Measurements from ENCODE around the gene ALG10B. TPM values are rescaled to one million over a fixed set of nuclear protein-coding genes. Genes with fewer than 3 reads are reported as not detected.
"Not testable (repeated sequence)": the region's sequence is repeated elsewhere in the genome, so short reads cannot be mapped to it uniquely, and the experiment has no call there.

Gene ALG10B
- total RNA-seq, 1 donor from 2014 or later: 1.8 TPM

GRCh38 chr12:38332814-38333213, 16.2 kb downstream of the ALG10B start:
- no peak overlapping the region for H3K27ac ChIP-seq (ENCODE audit: low read depth, low read length)
- no peak for FAIRE-seq
- TF ChIP-seq EZH2 (IDR thresholded peaks at IDR 0.05; ENCODE audit: insufficient read depth, low read length): no peak
- TF ChIP-seq CTCF (IDR thresholded peaks at IDR 0.05; ENCODE audit: insufficient read depth, low read depth, low read length): no peak
- no peaks in the 10 kb centered on the region for H3K4me1 ChIP-seq (ENCODE audit: insufficient read depth, low read length)
- no peak overlapping the region for H3K4me2 ChIP-seq (ENCODE audit: low read length)
- DNase-seq (ENCODE audit: low read depth): no peak
- H2AFZ ChIP-seq (ENCODE audit: low read depth, low read length): no peak overlapping the region
- no peaks in the 10 kb centered on the region for H3K79me2 ChIP-seq (ENCODE audit: insufficient read depth, low read length)
- Mint-ChIP-seq H3K27me3 (ENCODE audit: low read depth, unreplicated experiment) (no peaks in the 10 kb centered on the region), H3K36me3 (ENCODE audit: low read depth, unreplicated experiment) (no peaks in the 10 kb centered on the region), H3K9me3 (ENCODE audit: unreplicated experiment) (peaks cover 8% of the 10 kb centered on the region), H3K4me1 (ENCODE audit: low read depth, unreplicated experiment) (no peaks in the 10 kb centered on the region), H3K27ac (ENCODE audit: unreplicated experiment) (no peak overlapping the region), H3K4me3 (ENCODE audit: unreplicated experiment) (no peak overlapping the region)
- H4K20me1 ChIP-seq (ENCODE audit: insufficient read depth, low read length): no peaks in the 10 kb centered on the region
- no peaks in the 10 kb centered on the region for H3K27me3 ChIP-seq (ENCODE audit: insufficient read depth, low read length)
- H3K4me3 ChIP-seq (ENCODE audit: insufficient read depth, low read depth, low read length): no peak overlapping the region
- no peaks in the 10 kb centered on the region for H3K9me3 ChIP-seq (ENCODE audit: insufficient read depth, low read depth, low read length)
- H3K36me3 ChIP-seq (ENCODE audit: insufficient read depth, low read length): no peaks in the 10 kb centered on the region
- H3K9ac ChIP-seq (ENCODE audit: low read length): no peak overlapping the region

- no peaks in the 10 kb centered on the region for H3K4me1 Mint-ChIP-seq (ENCODE audit: low read depth, unreplicated experiment)
- H3K27me3 ChIP-seq (ENCODE audit: insufficient read depth, low read length): no peaks in the 10 kb centered on the region
- no peak for TF ChIP-seq CTCF (IDR thresholded peaks at IDR 0.05; ENCODE audit: insufficient read depth, low read depth, low read length)
- TF ChIP-seq EZH2 (IDR thresholded peaks at IDR 0.05; ENCODE audit: insufficient read depth, low read length): no peak
- no peak overlapping the region for H3K27ac ChIP-seq (ENCODE audit: low read depth, low read length)
- FAIRE-seq (no peak), DNase-seq (ENCODE audit: low read depth) (no peak)
- H3K9ac ChIP-seq (ENCODE audit: low read length): no peak overlapping the region
- H2AFZ ChIP-seq (ENCODE audit: low read depth, low read length): no peak overlapping the region
- H3K36me3 ChIP-seq (ENCODE audit: insufficient read depth, low read length): no peaks in the 10 kb centered on the region
- H3K4me1 ChIP-seq (ENCODE audit: insufficient read depth, low read length): no peaks in the 10 kb centered on the region
- H3K9me3 ChIP-seq (ENCODE audit: insufficient read depth, low read depth, low read length): no peaks in the 10 kb centered on the region
- H3K9me3 Mint-ChIP-seq (ENCODE audit: unreplicated experiment): peaks cover 11% of the 10 kb centered on the region
- no peaks in the 10 kb centered on the region for H3K79me2 ChIP-seq (ENCODE audit: insufficient read depth, low read length)
- H4K20me1 ChIP-seq (ENCODE audit: insufficient read depth, low read length): no peaks in the 10 kb centered on the region
- no peaks in the 10 kb centered on the region for H3K36me3 Mint-ChIP-seq (ENCODE audit: low read depth, unreplicated experiment)
- H3K4me2 ChIP-seq (ENCODE audit: low read length): no peak overlapping the region
- H3K27me3 Mint-ChIP-seq (ENCODE audit: low read depth, unreplicated experiment): no peaks in the 10 kb centered on the region
- H3K4me3 ChIP-seq (ENCODE audit: insufficient read depth, low read depth, low read length): no peak overlapping the region
- no peak overlapping the region for H3K4me3 Mint-ChIP-seq (ENCODE audit: unreplicated experiment)
- no peak overlapping the region for H3K27ac Mint-ChIP-seq (ENCODE audit: unreplicated experiment)
Observed at GRCh38 chr12:38342444-38342843, 25.9 kb downstream of the ALG10B start.

- not testable (repeated sequence) for H2AFZ ChIP-seq (ENCODE audit: low read depth, low read length); DNase-seq (ENCODE audit: low read depth); H3K36me3 ChIP-seq (ENCODE audit: insufficient read depth, low read length); FAIRE-seq; H3K36me3 Mint-ChIP-seq (ENCODE audit: low read depth, unreplicated experiment); H3K27ac ChIP-seq (ENCODE audit: low read depth, low read length); H3K4me1 ChIP-seq (ENCODE audit: insufficient read depth, low read length); H3K4me1 Mint-ChIP-seq (ENCODE audit: low read depth, unreplicated experiment); H3K4me3 Mint-ChIP-seq (ENCODE audit: unreplicated experiment); H3K79me2 ChIP-seq (ENCODE audit: insufficient read depth, low read length); H3K27me3 ChIP-seq (ENCODE audit: insufficient read depth, low read length); H3K9me3 ChIP-seq (ENCODE audit: insufficient read depth, low read depth, low read length); H3K27ac Mint-ChIP-seq (ENCODE audit: unreplicated experiment); H4K20me1 ChIP-seq (ENCODE audit: insufficient read depth, low read length); H3K4me3 ChIP-seq (ENCODE audit: insufficient read depth, low read depth, low read length); H3K27me3 Mint-ChIP-seq (ENCODE audit: low read depth, unreplicated experiment); H3K4me2 ChIP-seq (ENCODE audit: low read length); H3K9ac ChIP-seq (ENCODE audit: low read length)
- H3K9me3 Mint-ChIP-seq (ENCODE audit: unreplicated experiment): peaks cover 16% of the 10 kb centered on the region
Observed at GRCh38 chr12:38343256-38343655, 26.7 kb downstream of the ALG10B start.

GRCh38 chr12:38343916-38344315, 27.3 kb downstream of the ALG10B start:
- H2AFZ ChIP-seq (ENCODE audit: low read depth, low read length); H3K36me3 ChIP-seq (ENCODE audit: insufficient read depth, low read length); H4K20me1 ChIP-seq (ENCODE audit: insufficient read depth, low read length); H3K4me1 Mint-ChIP-seq (ENCODE audit: low read depth, unreplicated experiment); H3K79me2 ChIP-seq (ENCODE audit: insufficient read depth, low read length); H3K27ac ChIP-seq (ENCODE audit: low read depth, low read length); H3K4me3 Mint-ChIP-seq (ENCODE audit: unreplicated experiment); H3K4me2 ChIP-seq (ENCODE audit: low read length); FAIRE-seq; H3K27ac Mint-ChIP-seq (ENCODE audit: unreplicated experiment); H3K27me3 ChIP-seq (ENCODE audit: insufficient read depth, low read length); H3K27me3 Mint-ChIP-seq (ENCODE audit: low read depth, unreplicated experiment); DNase-seq (ENCODE audit: low read depth); H3K4me3 ChIP-seq (ENCODE audit: insufficient read depth, low read depth, low read length); H3K9ac ChIP-seq (ENCODE audit: low read length); H3K36me3 Mint-ChIP-seq (ENCODE audit: low read depth, unreplicated experiment); H3K4me1 ChIP-seq (ENCODE audit: insufficient read depth, low read length); H3K9me3 ChIP-seq (ENCODE audit: insufficient read depth, low read depth, low read length): not testable (repeated sequence)
- H3K9me3 Mint-ChIP-seq (ENCODE audit: unreplicated experiment): peaks cover 16% of the 10 kb centered on the region
